Gastroesophageal sphincter (tissue), 3 donors: Measurements from ENCODE around the gene ATP9A.

Source experiments
- CTCF ChIP-seq, 4 experiments: fragments of 200-600 bp in 2 of 4; fragments of 450-650 bp in 2 of 4; sonication (generic) in 1 of 4; IDR thresholded peaks; one replicate each; pipeline ENCODE4 v1.5.1; 2017 to 2019; ENCODE audit warnings: antibody characterized with exemption in 4 of 4, mild to moderate bottlenecking in 2 of 4, moderate library complexity in 2 of 4
- EP300 ChIP-seq: sonication (generic); formaldehyde crosslinking; IDR thresholded peaks from one replicate; pipeline ENCODE4 v1.6.1; 2017; ENCODE audit warnings: antibody characterized with exemption, mild to moderate bottlenecking
- POLR2A ChIP-seq, 2 donors: fragments of 450-650 bp; IDR thresholded peaks; one replicate each; pipeline ENCODE4 v1.6.1; 2017; ENCODE audit warnings: antibody characterized with exemption in 2 of 2, mild to moderate bottlenecking in 2 of 2, moderate library complexity in 1 of 2
- POLR2AphosphoS5 ChIP-seq: sonication (generic); formaldehyde crosslinking; IDR thresholded peaks from one replicate; pipeline ENCODE4 v1.6.1; 2017; ENCODE audit warnings: antibody characterized with exemption

GRCh38 chr20:51571460-51571794 is 196.8 kb downstream of the ATP9A start:
- TF ChIP-seq POLR2A (IDR thresholded peaks at IDR 0.05) (no peak), CTCF (IDR thresholded peaks at IDR 0.05) (no peak), POLR2AphosphoS5 (no peak), EP300 (no peak)
